HepG2 (cell line): ENCODE results near the gene NEU1. TPM values are rescaled to one million over a fixed set of nuclear protein-coding genes. Genes with fewer than 3 reads are reported as not detected.

Experiments used
- ATAC-seq: fragments of 200-7000 bp; cut with Tn5 transposase; 3 replicates; pipeline ENCODE4 v1.9.1; 2020; ENCODE audit warnings: mild to moderate bottlenecking, moderate library complexity
- BruUV-seq: library from RNA; stranded (reverse); fragments of 400-500 nt; replicated peaks from 2 replicates; lab custom pipeline; 2021; lab: Mats Ljungman, UMichigan
- CTCF ChIA-PET: fragments of 300-600 bp; formaldehyde crosslinking; extraction: SDS; loops from one replicate; lab custom pipeline; 2021; ENCODE audit warnings: low total read pairs, inconsistent platforms, low intra/inter-chr PET ratio; lab: Yijun Ruan, JAX
- POLR2A ChIA-PET: fragments of 350-600 bp; sonication (Branson Sonifier 250); formaldehyde crosslinking; loops from one replicate; lab custom pipeline; 2020; ENCODE audit warnings: antibody characterized with exemption, inconsistent platforms; lab: Yijun Ruan, JAX
- DNase-seq: peaks from one replicate; pipeline ENCODE4 v3.0.0-alpha.2; 2015; ENCODE audit warnings: low spot score
- FAIRE-seq: peaks from 3 replicates; lab custom pipeline; 2011; peaks lifted over from hg19 to GRCh38; lab: Jason Lieb, UNC
- H2AFZ ChIP-seq: one replicate; pipeline ENCODE4 v1.6.1; 2011; ENCODE audit warnings: low read length, inconsistent platforms
- H3K27ac ChIP-seq: fragments of 300-600 bp; 3 replicates; pipeline ENCODE4 v1.8.0; 2011; ENCODE audit warnings: mixed run types, mild to moderate bottlenecking, mixed read lengths, low read length, inconsistent platforms; ENCODE audit not compliant: insufficient read depth; ENCODE audit errors: extremely low read length
- H3K27me3 ChIP-seq, 2 experiments: fragments of 200-600 bp in 1 of 2; 2 replicates in 1 of 2; 3 replicates in 1 of 2; pipeline versions ENCODE4 v1.6.0 to v1.8.0; 2011; ENCODE audit warnings: low read length in 2 of 2, mild to moderate bottlenecking in 2 of 2, moderate library complexity in 2 of 2, inconsistent platforms in 1 of 2; ENCODE audit not compliant: insufficient read depth in 2 of 2, control insufficient read depth in 1 of 2
- H3K36me3 ChIP-seq, 2 experiments: fragments of 200-600 bp in 1 of 2; replicated peaks in 1 of 2; 2 replicates in 1 of 2; 3 replicates in 1 of 2; pipeline versions ENCODE4 v1.5.1 to v1.8.0; 2011; ENCODE audit warnings: low read length in 2 of 2, inconsistent platforms in 1 of 2; ENCODE audit not compliant: insufficient read depth in 2 of 2, control insufficient read depth in 1 of 2
- H3K4me1 ChIP-seq: 2 replicates; pipeline ENCODE4 v1.5.1; 2012; ENCODE audit warnings: low read length, inconsistent platforms; ENCODE audit not compliant: insufficient read depth
- H3K4me2 ChIP-seq: 2 replicates; pipeline ENCODE4 v1.6.0; 2011; ENCODE audit warnings: low read depth, low read length, inconsistent platforms
- H3K4me3 ChIP-seq, 3 experiments: fragments of 200-600 bp in 1 of 3; sonication (generic), shearing (Covaris generic) in 1 of 3; replicated peaks in 1 of 3; 2 replicates each; pipeline ENCODE4 v1.5.1; 2011 to 2016; ENCODE audit warnings: low read length in 3 of 3, inconsistent platforms in 2 of 3, low read depth in 2 of 3, mild to moderate bottlenecking in 2 of 3, control low read depth in 1 of 3, mixed read lengths in 1 of 3; ENCODE audit not compliant: insufficient read depth in 1 of 3
- H3K79me2 ChIP-seq: one replicate; pipeline ENCODE4 v1.6.1; 2011; ENCODE audit warnings: low read length, inconsistent platforms; ENCODE audit not compliant: insufficient read depth
- H3K9ac ChIP-seq: 2 replicates; pipeline ENCODE4 v1.6.0; 2011; ENCODE audit warnings: mild to moderate bottlenecking, low read depth, low read length, inconsistent platforms; ENCODE audit not compliant: insufficient read depth
- H3K9me3 ChIP-seq: 2 replicates; pipeline ENCODE4 v1.5.1; 2012; ENCODE audit warnings: mild to moderate bottlenecking, low read length
- H4K20me1 ChIP-seq: 2 replicates; pipeline ENCODE4 v1.6.0; 2011; ENCODE audit warnings: inconsistent platforms, mild to moderate bottlenecking, low read length, moderate library complexity; ENCODE audit not compliant: insufficient read depth
- AKAP8 ChIP-seq: sonication (generic); formaldehyde crosslinking; IDR thresholded peaks from 2 replicates; pipeline ENCODE4 v1.5.1; 2020; ENCODE audit warnings: mild to moderate bottlenecking, missing genetic modification reagents
- MEF2D ChIP-seq: sonication (generic); formaldehyde crosslinking; IDR thresholded peaks from 2 replicates; pipeline ENCODE4 v1.5.1; 2020; ENCODE audit warnings: mild to moderate bottlenecking, missing genetic modification reagents
- STAT5B ChIP-seq: sonication (generic); formaldehyde crosslinking; IDR thresholded peaks from 2 replicates; pipeline ENCODE4 v1.4.0; 2020; ENCODE audit warnings: missing genetic modification reagents
- TAF15 ChIP-seq: fragments of 200-400 bp; formaldehyde crosslinking; IDR thresholded peaks from one replicate; pipeline ENCODE4 v1.6.1; 2018; ENCODE audit warnings: mild to moderate bottlenecking, low read depth, low read length; ENCODE audit not compliant: poor library complexity, severe bottlenecking
- TFDP1 ChIP-seq: IDR thresholded peaks from 2 replicates; pipeline ENCODE4 v1.6.1; 2016; ENCODE audit warnings: missing compliant biosample characterization, missing genetic modification reagents, borderline replicate concordance
- TP53 ChIP-seq: sonication (generic); formaldehyde crosslinking; conservative IDR thresholded peaks from 2 replicates; pipeline ENCODE4 v1.4.0; 2020; ENCODE audit warnings: missing genetic modification reagents
- ZNF484 ChIP-seq: sonication (generic); formaldehyde crosslinking; IDR thresholded peaks from 2 replicates; pipeline ENCODE4 v1.5.1; 2020; ENCODE audit warnings: mild to moderate bottlenecking, low read depth, missing genetic modification reagents, borderline replicate concordance
- ZNF775 ChIP-seq: sonication (generic); formaldehyde crosslinking; IDR thresholded peaks from 2 replicates; pipeline ENCODE4 v1.4.0; 2020; ENCODE audit warnings: missing genetic modification reagents, mild to moderate bottlenecking, moderate library complexity, borderline replicate concordance
- WGBS: methylation state at CpG from one replicate; pipeline ENCODE4 v1.1.6; 2017; ENCODE audit warnings: low lambda C conversion rate; 5-methylcytosine and 5-hydroxymethylcytosine counted together
- in situ Hi-C: cut with HindIII; loops from 2 replicates; pipeline ENCODE4 v1.10.0; 2017; ENCODE audit warnings: low pct_unique_long_range_greater_than_20kb; ENCODE audit not compliant: extremely low pct_ligation_motif_present
- intact Hi-C: fragments of 100-400 bp; cut with micrococcal nuclease; formaldehyde crosslinking; loops from one replicate; pipeline ENCODE4 v1.10.0; 2022; ENCODE audit not compliant: unreplicated experiment
- polyA plus RNA-seq, 8 experiments: library from polyadenylated mRNA; depleted of rRNA in 3 of 8; stranded (reverse) in 7 of 8; unstranded in 1 of 8; fragments of >200 nt; fragmentation: Illumina TruSeq in 4 of 8; extraction: Trizol in 4 of 8; gene quantifications; 2 replicates each; pipeline versions ENCODE4 v1.2.1 to v1.2.3, GENCODE V29; 2011 to 2016; ENCODE audit warnings: low read depth in 4 of 8, missing spikeins in 1 of 8, mixed read lengths in 1 of 8; ENCODE audit not compliant: insufficient read depth in 1 of 8
- total RNA-seq, 5 experiments: library from RNA; depleted of rRNA; stranded (reverse); fragments of >200 nt; fragmentation: Illumina TruSeq; extraction: Trizol; gene quantifications; 2 replicates each; pipeline ENCODE4 v1.2.3, GENCODE V29; 2016; ENCODE audit warnings: low read depth in 1 of 5
- TF ChIP-seq, protein P1 (sequence below): sonication (generic); formaldehyde crosslinking; IDR thresholded peaks from 2 replicates; pipeline ENCODE4 v1.9.0; 2021; ENCODE audit warnings: mild to moderate bottlenecking, missing genetic modification reagents
- TF ChIP-seq, protein P2 (sequence below): sonication (generic); formaldehyde crosslinking; IDR thresholded peaks from 2 replicates; pipeline ENCODE4 v1.4.0; 2020; ENCODE audit warnings: missing genetic modification reagents, mild to moderate bottlenecking, borderline replicate concordance
- TF ChIP-seq, protein P3 (sequence below): sonication (generic); formaldehyde crosslinking; IDR thresholded peaks from 2 replicates; pipeline ENCODE4 v1.5.1; 2020; ENCODE audit warnings: missing genetic modification reagents, mild to moderate bottlenecking, borderline replicate concordance

The NEU1 gene
- total and polyA plus RNA-seq, 2 of the 13 experiments (the other 11 are each of a cell fraction or from before 2014, with no cell fraction given), result 215 to 297 TPM

DNA sequence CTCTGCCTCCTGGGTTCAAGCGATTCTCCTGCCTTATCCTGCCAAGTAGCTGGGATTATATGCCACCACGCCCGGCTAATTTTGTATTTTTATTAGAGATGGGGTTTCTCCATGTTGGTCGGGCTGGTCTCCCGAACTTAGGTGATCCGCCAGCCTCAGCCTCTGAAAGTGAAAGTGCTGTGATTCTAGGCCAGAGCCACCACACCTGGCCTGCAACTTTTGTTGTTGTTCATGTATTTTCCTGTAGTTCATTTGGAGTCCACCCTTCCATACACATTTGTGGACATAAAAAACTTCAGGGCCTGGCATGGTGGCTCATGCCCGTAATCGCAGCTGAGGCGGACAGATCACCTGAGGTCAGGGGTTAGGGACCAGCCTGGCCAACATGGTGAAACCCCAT, 20.6 kb downstream of the NEU1 start:
- Histone ChIP-seq H3K27ac (no peak overlapping the region), H3K9me3 (no peaks in the 10 kb centered on the region), H3K4me1 (peaks cover 30% of the 10 kb centered on the region), H3K4me3 (no peak overlapping the region), H2AFZ (no peak overlapping the region), H3K9ac (no peak overlapping the region), H4K20me1 (peaks cover 31% of the 10 kb centered on the region), H3K79me2 (peaks cover 10% of the 10 kb centered on the region), H3K4me2 (no peak overlapping the region), H3K36me3 (peaks cover 12 to 24% of the 10 kb centered on the region in 2 experiments), H3K27me3 (no peaks in the 10 kb centered on the region)
- in situ Hi-C loops (no loop called here), intact Hi-C loops (no loop called here)
- CTCF ChIA-PET, result interaction anchor here (1.0 kb wide), 1 partner anchor 47 kb away, joined by 3 read pairs; no protein-coding TSS in a partner anchor
- DNase-seq (no peak), ATAC-seq (peak; percentile 13), FAIRE-seq (no peak)
- 92% methylated on average over 9 of the region's 9 CpGs for WGBS
- BruUV-seq, result no TSS peak
- POLR2A ChIA-PET, result interaction anchor here (0.8 to 15.7 kb wide), 5 partner anchors 11 to 186 kb away, joined by 3 to 264 read pairs (median 5); partner anchors contain the start of genes APOM, EHMT2, HSPA1B and NEU1
- no peak for TF ChIP-seq TP53 (CRISPR knock-in tag)
- TF ChIP-seq TFDP1 (CRISPR knock-in tag), result no peak
- TF ChIP-seq, protein P1, sequence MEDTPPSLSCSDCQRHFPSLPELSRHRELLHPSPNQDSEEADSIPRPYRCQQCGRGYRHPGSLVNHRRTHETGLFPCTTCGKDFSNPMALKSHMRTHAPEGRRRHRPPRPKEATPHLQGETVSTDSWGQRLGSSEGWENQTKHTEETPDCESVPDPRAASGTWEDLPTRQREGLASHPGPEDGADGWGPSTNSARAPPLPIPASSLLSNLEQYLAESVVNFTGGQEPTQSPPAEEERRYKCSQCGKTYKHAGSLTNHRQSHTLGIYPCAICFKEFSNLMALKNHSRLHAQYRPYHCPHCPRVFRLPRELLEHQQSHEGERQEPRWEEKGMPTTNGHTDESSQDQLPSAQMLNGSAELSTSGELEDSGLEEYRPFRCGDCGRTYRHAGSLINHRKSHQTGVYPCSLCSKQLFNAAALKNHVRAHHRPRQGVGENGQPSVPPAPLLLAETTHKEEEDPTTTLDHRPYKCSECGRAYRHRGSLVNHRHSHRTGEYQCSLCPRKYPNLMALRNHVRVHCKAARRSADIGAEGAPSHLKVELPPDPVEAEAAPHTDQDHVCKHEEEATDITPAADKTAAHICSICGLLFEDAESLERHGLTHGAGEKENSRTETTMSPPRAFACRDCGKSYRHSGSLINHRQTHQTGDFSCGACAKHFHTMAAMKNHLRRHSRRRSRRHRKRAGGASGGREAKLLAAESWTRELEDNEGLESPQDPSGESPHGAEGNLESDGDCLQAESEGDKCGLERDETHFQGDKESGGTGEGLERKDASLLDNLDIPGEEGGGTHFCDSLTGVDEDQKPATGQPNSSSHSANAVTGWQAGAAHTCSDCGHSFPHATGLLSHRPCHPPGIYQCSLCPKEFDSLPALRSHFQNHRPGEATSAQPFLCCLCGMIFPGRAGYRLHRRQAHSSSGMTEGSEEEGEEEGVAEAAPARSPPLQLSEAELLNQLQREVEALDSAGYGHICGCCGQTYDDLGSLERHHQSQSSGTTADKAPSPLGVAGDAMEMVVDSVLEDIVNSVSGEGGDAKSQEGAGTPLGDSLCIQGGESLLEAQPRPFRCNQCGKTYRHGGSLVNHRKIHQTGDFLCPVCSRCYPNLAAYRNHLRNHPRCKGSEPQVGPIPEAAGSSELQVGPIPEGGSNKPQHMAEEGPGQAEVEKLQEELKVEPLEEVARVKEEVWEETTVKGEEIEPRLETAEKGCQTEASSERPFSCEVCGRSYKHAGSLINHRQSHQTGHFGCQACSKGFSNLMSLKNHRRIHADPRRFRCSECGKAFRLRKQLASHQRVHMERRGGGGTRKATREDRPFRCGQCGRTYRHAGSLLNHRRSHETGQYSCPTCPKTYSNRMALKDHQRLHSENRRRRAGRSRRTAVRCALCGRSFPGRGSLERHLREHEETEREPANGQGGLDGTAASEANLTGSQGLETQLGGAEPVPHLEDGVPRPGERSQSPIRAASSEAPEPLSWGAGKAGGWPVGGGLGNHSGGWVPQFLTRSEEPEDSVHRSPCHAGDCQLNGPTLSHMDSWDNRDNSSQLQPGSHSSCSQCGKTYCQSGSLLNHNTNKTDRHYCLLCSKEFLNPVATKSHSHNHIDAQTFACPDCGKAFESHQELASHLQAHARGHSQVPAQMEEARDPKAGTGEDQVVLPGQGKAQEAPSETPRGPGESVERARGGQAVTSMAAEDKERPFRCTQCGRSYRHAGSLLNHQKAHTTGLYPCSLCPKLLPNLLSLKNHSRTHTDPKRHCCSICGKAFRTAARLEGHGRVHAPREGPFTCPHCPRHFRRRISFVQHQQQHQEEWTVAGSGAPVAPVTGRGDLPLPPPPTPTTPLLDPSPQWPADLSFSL, result no peak
- no peak for TF ChIP-seq TAF15
- no peak for TF ChIP-seq ZNF775 (CRISPR knock-in tag)
- TF ChIP-seq AKAP8, result no peak
- no peak for TF ChIP-seq MEF2D (CRISPR knock-in tag)
- no peak for TF ChIP-seq STAT5B (CRISPR knock-in tag)
- no peak for TF ChIP-seq ZNF484 (CRISPR knock-in tag)
- TF ChIP-seq, protein P2, sequence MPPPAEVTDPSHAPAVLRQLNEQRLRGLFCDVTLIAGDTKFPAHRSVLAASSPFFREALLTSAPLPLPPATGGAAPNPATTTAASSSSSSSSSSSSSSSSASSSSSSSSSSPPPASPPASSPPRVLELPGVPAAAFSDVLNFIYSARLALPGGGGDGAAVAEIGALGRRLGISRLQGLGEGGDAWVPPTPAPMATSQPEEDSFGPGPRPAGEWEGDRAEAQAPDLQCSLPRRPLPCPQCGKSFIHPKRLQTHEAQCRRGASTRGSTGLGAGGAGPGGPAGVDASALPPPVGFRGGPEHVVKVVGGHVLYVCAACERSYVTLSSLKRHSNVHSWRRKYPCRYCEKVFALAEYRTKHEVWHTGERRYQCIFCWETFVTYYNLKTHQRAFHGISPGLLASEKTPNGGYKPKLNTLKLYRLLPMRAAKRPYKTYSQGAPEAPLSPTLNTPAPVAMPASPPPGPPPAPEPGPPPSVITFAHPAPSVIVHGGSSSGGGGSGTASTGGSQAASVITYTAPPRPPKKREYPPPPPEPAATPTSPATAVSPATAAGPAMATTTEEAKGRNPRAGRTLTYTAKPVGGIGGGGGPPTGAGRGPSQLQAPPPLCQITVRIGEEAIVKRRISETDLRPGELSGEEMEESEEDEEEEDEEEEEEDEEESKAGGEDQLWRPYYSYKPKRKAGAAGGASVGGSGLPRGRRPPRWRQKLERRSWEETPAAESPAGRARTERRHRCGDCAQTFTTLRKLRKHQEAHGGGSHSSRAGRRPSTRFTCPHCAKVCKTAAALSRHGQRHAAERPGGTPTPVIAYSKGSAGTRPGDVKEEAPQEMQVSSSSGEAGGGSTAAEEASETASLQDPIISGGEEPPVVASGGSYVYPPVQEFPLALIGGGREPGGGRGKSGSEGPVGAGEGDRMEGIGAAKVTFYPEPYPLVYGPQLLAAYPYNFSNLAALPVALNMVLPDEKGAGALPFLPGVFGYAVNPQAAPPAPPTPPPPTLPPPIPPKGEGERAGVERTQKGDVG, result no peak
- TF ChIP-seq, protein P3, sequence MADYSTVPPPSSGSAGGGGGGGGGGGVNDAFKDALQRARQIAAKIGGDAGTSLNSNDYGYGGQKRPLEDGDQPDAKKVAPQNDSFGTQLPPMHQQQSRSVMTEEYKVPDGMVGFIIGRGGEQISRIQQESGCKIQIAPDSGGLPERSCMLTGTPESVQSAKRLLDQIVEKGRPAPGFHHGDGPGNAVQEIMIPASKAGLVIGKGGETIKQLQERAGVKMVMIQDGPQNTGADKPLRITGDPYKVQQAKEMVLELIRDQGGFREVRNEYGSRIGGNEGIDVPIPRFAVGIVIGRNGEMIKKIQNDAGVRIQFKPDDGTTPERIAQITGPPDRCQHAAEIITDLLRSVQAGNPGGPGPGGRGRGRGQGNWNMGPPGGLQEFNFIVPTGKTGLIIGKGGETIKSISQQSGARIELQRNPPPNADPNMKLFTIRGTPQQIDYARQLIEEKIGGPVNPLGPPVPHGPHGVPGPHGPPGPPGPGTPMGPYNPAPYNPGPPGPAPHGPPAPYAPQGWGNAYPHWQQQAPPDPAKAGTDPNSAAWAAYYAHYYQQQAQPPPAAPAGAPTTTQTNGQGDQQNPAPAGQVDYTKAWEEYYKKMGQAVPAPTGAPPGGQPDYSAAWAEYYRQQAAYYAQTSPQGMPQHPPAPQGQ, result 0 out of 2 replicates have a peak, but pooled peaks have one; percentile 11
